ENCODE measurements around the gene KIAA1671. TPM values are rescaled to one million over a fixed set of nuclear protein-coding genes. Genes with fewer than 3 reads are reported as not detected.

The KIAA1671 gene
- total RNA-seq, 1 donor: 10.7 TPM

GRCh38 chr22:24984122-24984521 is 31.6 kb downstream of the KIAA1671 start:
- DNase-seq (ENCODE audit: low read depth): no peak
- no peak overlapping the region for H3K4me3 ChIP-seq (ENCODE audit: low read depth, low read length)
- TF ChIP-seq, protein P1, sequence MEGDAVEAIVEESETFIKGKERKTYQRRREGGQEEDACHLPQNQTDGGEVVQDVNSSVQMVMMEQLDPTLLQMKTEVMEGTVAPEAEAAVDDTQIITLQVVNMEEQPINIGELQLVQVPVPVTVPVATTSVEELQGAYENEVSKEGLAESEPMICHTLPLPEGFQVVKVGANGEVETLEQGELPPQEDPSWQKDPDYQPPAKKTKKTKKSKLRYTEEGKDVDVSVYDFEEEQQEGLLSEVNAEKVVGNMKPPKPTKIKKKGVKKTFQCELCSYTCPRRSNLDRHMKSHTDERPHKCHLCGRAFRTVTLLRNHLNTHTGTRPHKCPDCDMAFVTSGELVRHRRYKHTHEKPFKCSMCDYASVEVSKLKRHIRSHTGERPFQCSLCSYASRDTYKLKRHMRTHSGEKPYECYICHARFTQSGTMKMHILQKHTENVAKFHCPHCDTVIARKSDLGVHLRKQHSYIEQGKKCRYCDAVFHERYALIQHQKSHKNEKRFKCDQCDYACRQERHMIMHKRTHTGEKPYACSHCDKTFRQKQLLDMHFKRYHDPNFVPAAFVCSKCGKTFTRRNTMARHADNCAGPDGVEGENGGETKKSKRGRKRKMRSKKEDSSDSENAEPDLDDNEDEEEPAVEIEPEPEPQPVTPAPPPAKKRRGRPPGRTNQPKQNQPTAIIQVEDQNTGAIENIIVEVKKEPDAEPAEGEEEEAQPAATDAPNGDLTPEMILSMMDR (IDR thresholded peaks at IDR 0.05; ENCODE audit: insufficient read depth, low read length): no peak

- peak; percentile 90 for DNase-seq (ENCODE audit: low read depth)
- H3K4me3 ChIP-seq (ENCODE audit: low read depth, low read length): no peak overlapping the region
- TF ChIP-seq, protein P1 (IDR thresholded peaks at IDR 0.05; ENCODE audit: insufficient read depth, low read length): no peak
Observed at GRCh38 chr22:24985826-24986214, 33.3 kb downstream of the KIAA1671 start.

DNA sequence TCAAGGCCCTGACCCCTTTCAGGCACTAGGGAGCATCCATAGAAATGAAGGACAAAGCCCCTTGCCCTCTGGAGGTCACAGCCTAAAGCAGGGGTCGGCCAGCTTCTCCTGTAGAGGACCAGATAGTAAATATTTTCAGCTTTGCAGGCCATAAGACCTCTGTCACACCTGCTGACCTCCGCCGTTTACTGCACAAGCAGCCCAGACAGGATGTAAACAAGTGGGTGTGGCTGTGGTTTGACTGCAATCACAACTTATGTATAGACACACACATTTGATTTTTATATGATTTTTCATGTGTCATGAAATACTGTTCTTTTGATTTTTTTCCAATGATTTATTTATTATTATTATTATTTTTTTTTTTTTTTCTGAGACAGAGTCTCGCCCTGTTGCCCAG is 34.3 kb downstream of the KIAA1671 start:
- DNase-seq (ENCODE audit: low read depth): no peak
- no peak overlapping the region for H3K4me3 ChIP-seq (ENCODE audit: low read depth, low read length)
- TF ChIP-seq, protein P1 (IDR thresholded peaks at IDR 0.05; ENCODE audit: insufficient read depth, low read length): no peak

DNA sequence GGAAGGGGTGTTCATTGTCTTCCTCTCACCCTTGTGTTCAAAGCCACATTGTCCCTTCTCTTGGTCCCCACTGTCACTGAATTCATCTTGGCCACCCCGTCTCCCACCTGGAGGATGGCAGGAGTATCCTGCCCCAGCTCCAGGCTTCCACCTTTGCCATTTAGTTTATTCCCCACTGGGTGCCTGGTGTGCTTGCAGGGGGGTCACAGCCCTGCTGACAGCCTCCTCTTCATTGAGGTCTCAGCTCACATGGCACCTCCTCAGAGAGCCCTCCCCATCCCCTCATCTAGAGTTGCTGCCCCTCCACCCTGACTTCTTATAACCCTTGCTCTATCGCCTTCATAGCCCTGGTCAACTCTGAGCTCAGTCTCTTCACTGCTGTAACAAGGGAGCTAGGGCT is 36.6 kb downstream of the KIAA1671 start:
- TF ChIP-seq, protein P1 (IDR thresholded peaks at IDR 0.05; ENCODE audit: insufficient read depth, low read length): no peak
- H3K4me3 ChIP-seq (ENCODE audit: low read depth, low read length): no peak overlapping the region
- DNase-seq (ENCODE audit: low read depth): no peak

DNA sequence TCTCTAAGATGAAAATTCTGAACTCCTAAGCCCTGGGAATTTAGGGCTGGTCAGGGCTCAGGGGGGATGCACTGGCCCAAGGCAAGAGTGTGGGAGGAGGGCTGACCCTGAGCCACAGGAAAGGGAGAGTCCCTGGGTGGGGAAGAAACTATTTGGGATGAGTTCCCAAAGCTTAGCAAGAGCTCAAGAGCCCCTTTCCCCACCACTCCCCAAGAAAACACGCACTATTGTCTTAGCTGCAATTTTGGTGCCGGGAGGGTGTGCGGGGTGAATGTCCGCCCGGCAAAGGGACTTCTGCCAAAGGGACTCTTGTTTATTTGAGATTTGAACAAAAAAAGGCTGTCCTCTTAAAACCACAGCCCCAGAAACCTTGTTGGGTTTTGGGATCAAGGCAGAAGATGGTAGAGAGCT is 37.0 kb downstream of the KIAA1671 start:
- TF ChIP-seq, protein P1 (IDR thresholded peaks at IDR 0.05; ENCODE audit: insufficient read depth, low read length): no peak
- H3K4me3 ChIP-seq (ENCODE audit: low read depth, low read length): no peak overlapping the region
- peak; percentile 80 for DNase-seq (ENCODE audit: low read depth)

GRCh38 chr22:24990344-24990905 is 37.9 kb downstream of the KIAA1671 start:
- H3K4me3 ChIP-seq (ENCODE audit: low read depth, low read length): no peak overlapping the region
- no peak for DNase-seq (ENCODE audit: low read depth)
- TF ChIP-seq, protein P1 (IDR thresholded peaks at IDR 0.05; ENCODE audit: insufficient read depth, low read length): no peak

DNA sequence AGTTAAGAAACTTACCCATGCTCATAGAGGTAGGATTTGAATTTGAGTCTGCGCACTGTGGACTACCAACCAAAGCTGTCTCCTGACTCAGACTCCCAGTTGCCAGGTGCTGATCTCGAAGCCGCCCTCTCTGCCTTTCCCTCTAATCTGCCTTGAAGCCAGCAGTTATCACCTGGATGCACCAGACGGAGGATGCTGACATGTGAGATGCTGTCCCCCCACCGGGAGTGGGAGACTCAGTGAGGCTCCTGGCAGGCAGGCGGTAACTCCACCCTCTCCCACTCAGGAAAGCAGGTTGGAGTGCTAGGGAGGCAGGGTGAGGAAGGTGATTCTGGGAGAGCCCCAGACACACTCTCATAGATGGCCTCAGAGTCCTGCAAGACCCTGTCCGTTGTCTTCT is 40.4 kb downstream of the KIAA1671 start:
- H3K4me3 ChIP-seq (ENCODE audit: low read depth, low read length): no peak overlapping the region
- TF ChIP-seq, protein P1 (IDR thresholded peaks at IDR 0.05; ENCODE audit: insufficient read depth, low read length): no peak
- no peak for DNase-seq (ENCODE audit: low read depth)

Data from fibroblast of the aortic adventitia (primary cell).